Astrocyte (in vitro differentiated cells and primary cell): ENCODE data around the gene ST6GALNAC6. TPM values are rescaled to one million over a fixed set of nuclear protein-coding genes. Genes with fewer than 3 reads are reported as not detected.
A peak's percentile ranks its signal among the peaks of the same experiment; 100 is the strongest.

Source experiments
- DNase-seq: peaks from one replicate; pipeline ENCODE4 v3.0.0-alpha.2; 2010; ENCODE audit warnings: low read depth
- FAIRE-seq: peaks from 2 replicates; lab custom pipeline; 2011; peaks lifted over from hg19 to GRCh38; lab: Jason Lieb, UNC
- H2AFZ ChIP-seq: 2 replicates; pipeline ENCODE4 v1.6.0; 2012; ENCODE audit warnings: low read depth, low read length, inconsistent platforms
- H3K27ac ChIP-seq: 2 replicates; pipeline ENCODE4 v1.5.1; 2011; ENCODE audit warnings: low read depth, low read length, inconsistent platforms
- H3K27me3 ChIP-seq: 2 replicates; pipeline ENCODE4 v1.6.0; 2011; ENCODE audit warnings: low read length, inconsistent platforms; ENCODE audit not compliant: insufficient read depth
- H3K36me3 ChIP-seq: 2 replicates; pipeline ENCODE4 v1.5.1; 2011; ENCODE audit warnings: low read length, inconsistent platforms; ENCODE audit not compliant: insufficient read depth
- H3K4me1 ChIP-seq: 2 replicates; pipeline ENCODE4 v1.5.1; 2011; ENCODE audit warnings: low read length, inconsistent platforms; ENCODE audit not compliant: insufficient read depth
- H3K4me2 ChIP-seq: 2 replicates; pipeline ENCODE4 v1.6.0; 2012; ENCODE audit warnings: low read length, inconsistent platforms
- H3K4me3 ChIP-seq: 2 replicates; pipeline ENCODE4 v1.5.1; 2011; ENCODE audit warnings: low read depth, mild to moderate bottlenecking, low read length, inconsistent platforms; ENCODE audit not compliant: insufficient read depth
- H3K79me2 ChIP-seq: 2 replicates; pipeline ENCODE4 v1.6.0; 2012; ENCODE audit warnings: mild to moderate bottlenecking, low read length, inconsistent platforms; ENCODE audit not compliant: insufficient read depth
- H3K9ac ChIP-seq: 2 replicates; pipeline ENCODE4 v1.6.0; 2012; ENCODE audit warnings: mild to moderate bottlenecking, low read length, inconsistent platforms
- H3K9me3 ChIP-seq: 2 replicates; pipeline ENCODE4 v1.5.1; 2012; ENCODE audit warnings: low read depth, mild to moderate bottlenecking, low read length, inconsistent platforms; ENCODE audit not compliant: insufficient read depth
- H4K20me1 ChIP-seq: 2 replicates; pipeline ENCODE4 v1.6.0; 2012; ENCODE audit warnings: low read length, inconsistent platforms; ENCODE audit not compliant: insufficient read depth
- H3K27ac Mint-ChIP-seq: one replicate; pipeline ENCODE4 v1.8.0; 2021; ENCODE audit warnings: mild to moderate bottlenecking, mixed read lengths; ENCODE audit not compliant: unreplicated experiment
- H3K27me3 Mint-ChIP-seq: one replicate; pipeline ENCODE4 v1.8.0; 2021; ENCODE audit warnings: low read depth, mixed read lengths; ENCODE audit not compliant: unreplicated experiment
- H3K36me3 Mint-ChIP-seq: one replicate; pipeline ENCODE4 v1.8.0; 2021; ENCODE audit warnings: low read depth, mixed read lengths; ENCODE audit not compliant: unreplicated experiment
- H3K4me1 Mint-ChIP-seq: one replicate; pipeline ENCODE4 v1.8.0; 2021; ENCODE audit warnings: low read depth, mixed read lengths; ENCODE audit not compliant: unreplicated experiment
- H3K4me3 Mint-ChIP-seq: one replicate; pipeline ENCODE4 v1.8.0; 2021; ENCODE audit warnings: mild to moderate bottlenecking, moderate library complexity, mixed read lengths; ENCODE audit not compliant: unreplicated experiment
- H3K9me3 Mint-ChIP-seq: one replicate; pipeline ENCODE4 v1.8.0; 2021; ENCODE audit warnings: mild to moderate bottlenecking, mixed read lengths; ENCODE audit not compliant: unreplicated experiment
- EZH2 ChIP-seq: IDR thresholded peaks from 2 replicates; pipeline ENCODE4 v1.6.1; 2012; ENCODE audit warnings: mild to moderate bottlenecking, low read length, inconsistent platforms; ENCODE audit not compliant: insufficient read depth
- total RNA-seq: library from RNA; stranded (reverse); gene quantifications from 2 replicates; pipeline ENCODE4 v1.2.1, GENCODE V29; 2021
- TF ChIP-seq, protein P1 (sequence below): IDR thresholded peaks from 2 replicates; pipeline ENCODE4 v1.5.1; 2011; ENCODE audit warnings: low read depth, mild to moderate bottlenecking, inconsistent platforms, low read length, moderate library complexity; ENCODE audit not compliant: insufficient read depth

ST6GALNAC6 gene
- total RNA-seq, 1 donor from 2014 or later, result 30.4 TPM

DNA sequence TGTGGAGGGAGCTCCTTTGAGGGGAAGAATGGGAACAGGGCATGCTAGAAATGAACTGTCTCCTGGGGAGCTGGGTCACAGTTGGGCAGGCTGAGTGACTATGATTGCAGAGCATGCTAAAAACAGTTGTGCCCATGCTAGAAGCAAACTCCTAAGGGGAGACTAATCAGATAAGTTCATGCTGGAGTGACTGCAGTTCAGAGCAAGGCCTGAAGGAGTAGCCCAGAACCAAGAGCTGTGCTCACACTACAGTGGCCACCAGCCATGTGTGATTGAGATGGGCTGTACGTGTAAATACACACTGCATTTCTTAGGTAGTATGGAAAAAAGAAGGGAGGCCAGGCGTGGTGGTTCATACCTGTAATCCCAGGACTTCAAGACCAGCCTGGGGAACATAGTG is 11.6 kb downstream of the ST6GALNAC6 start:
- Histone ChIP-seq H3K9me3 (no peaks in the 10 kb centered on the region), H2AFZ (no peak overlapping the region), H3K4me2 (no peak overlapping the region), H3K4me1 (peaks cover 5% of the 10 kb centered on the region), H3K27me3 (no peaks in the 10 kb centered on the region), H3K9ac (no peak overlapping the region), H4K20me1 (peaks cover 25% of the 10 kb centered on the region), H3K4me3 (no peak overlapping the region), H3K36me3 (peaks cover 19% of the 10 kb centered on the region), H3K79me2 (no peaks in the 10 kb centered on the region), H3K27ac (no peak overlapping the region)
- Mint-ChIP-seq H3K27me3 (no peaks in the 10 kb centered on the region), H3K27ac (no peak overlapping the region), H3K9me3 (no peaks in the 10 kb centered on the region), H3K4me3 (no peak overlapping the region), H3K4me1 (peaks cover 20% of the 10 kb centered on the region), H3K36me3 (peaks cover 21% of the 10 kb centered on the region)
- no peak for TF ChIP-seq EZH2
- DNase-seq, result no peak
- FAIRE-seq, result no peak

DNA sequence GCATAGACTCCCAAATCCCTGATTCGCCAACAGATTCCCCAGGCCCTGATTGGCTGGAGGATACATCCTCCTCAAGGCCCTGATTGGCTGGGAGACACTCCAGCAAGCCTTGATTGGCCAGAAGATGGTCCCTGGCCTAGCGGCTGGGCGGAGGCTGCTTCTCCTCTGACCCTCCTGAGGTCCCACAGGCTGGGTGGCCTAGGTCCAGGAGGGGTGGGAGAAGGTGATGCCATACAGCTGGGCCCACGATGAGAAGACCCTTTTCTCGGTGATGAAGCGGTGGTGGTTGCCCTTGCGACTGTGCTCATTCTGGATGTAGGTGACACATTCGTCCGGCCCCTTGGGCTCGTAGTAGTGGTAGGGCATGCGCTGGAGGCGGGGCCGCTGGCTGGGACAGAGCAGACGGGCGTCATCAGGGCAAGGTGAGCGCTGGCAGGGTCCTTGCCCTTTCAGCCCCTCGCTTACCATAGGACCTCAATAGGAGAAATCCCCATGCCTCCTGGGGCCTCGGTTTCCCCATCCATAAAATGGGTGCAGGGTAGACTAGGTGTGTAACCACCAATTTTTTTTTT is 12.9 kb downstream of the ST6GALNAC6 start:
- TF ChIP-seq EZH2, result no peak
- TF ChIP-seq, protein P1, sequence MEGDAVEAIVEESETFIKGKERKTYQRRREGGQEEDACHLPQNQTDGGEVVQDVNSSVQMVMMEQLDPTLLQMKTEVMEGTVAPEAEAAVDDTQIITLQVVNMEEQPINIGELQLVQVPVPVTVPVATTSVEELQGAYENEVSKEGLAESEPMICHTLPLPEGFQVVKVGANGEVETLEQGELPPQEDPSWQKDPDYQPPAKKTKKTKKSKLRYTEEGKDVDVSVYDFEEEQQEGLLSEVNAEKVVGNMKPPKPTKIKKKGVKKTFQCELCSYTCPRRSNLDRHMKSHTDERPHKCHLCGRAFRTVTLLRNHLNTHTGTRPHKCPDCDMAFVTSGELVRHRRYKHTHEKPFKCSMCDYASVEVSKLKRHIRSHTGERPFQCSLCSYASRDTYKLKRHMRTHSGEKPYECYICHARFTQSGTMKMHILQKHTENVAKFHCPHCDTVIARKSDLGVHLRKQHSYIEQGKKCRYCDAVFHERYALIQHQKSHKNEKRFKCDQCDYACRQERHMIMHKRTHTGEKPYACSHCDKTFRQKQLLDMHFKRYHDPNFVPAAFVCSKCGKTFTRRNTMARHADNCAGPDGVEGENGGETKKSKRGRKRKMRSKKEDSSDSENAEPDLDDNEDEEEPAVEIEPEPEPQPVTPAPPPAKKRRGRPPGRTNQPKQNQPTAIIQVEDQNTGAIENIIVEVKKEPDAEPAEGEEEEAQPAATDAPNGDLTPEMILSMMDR, result no peak
- Histone ChIP-seq H3K9me3 (no peaks in the 10 kb centered on the region), H3K4me1 (peaks cover 5% of the 10 kb centered on the region), H3K79me2 (no peaks in the 10 kb centered on the region), H3K36me3 (peaks cover 15% of the 10 kb centered on the region), H4K20me1 (peaks cover 25% of the 10 kb centered on the region), H3K27ac (no peak overlapping the region), H2AFZ (no peak overlapping the region), H3K9ac (no peak overlapping the region), H3K4me2 (no peak overlapping the region), H3K4me3 (no peak overlapping the region), H3K27me3 (no peaks in the 10 kb centered on the region)
- Mint-ChIP-seq H3K4me3 (no peak overlapping the region), H3K36me3 (peaks cover 15% of the 10 kb centered on the region), H3K27me3 (no peaks in the 10 kb centered on the region), H3K27ac (peak overlapping the region; percentile 41), H3K4me1 (peaks cover 13% of the 10 kb centered on the region), H3K9me3 (no peaks in the 10 kb centered on the region)
- DNase-seq, result no peak
- FAIRE-seq, result no peak

DNA sequence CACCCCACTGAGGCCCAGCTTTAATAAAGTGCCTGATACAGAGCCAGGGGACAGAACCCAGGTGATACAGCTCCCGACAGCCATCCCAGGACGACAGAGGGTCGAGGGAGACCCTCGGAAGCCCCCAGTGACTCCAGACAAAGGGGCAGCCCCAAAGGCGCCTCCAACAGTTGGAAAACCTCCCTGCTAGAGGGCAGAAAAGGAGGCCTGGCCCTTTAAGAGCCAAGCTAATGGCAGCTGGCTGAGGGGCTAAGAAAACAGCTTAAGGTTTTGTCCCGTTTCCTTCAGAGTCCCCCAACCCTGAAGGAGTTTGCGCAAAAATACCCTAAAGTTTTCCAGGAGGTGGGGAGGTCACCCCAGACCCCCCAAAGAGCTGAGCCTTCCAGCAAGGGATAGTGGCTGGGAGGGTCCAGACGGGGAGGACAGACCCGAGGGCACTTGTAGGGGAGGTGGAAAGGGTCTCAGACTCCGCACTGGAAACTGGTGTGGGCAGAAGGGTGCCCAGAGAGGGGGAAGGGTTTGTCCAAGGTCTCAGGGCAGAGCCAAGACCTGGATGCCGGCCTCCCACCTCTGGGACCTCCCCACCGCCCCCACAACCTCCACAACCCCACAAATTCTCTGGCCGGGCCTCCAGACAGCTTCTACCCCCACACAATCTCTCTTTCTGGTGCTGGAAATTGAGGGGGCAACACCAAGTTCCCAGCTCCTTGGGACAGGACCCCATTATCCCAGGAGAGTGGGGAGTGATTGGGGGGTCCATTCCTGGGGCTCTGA is 13.7 kb downstream of the ST6GALNAC6 start:
- H3K4me3 ChIP-seq, result no peak overlapping the region
- no peak overlapping the region for H3K9ac ChIP-seq
- H3K4me1 ChIP-seq, result peaks cover 5% of the 10 kb centered on the region
- H3K79me2 ChIP-seq, result no peaks in the 10 kb centered on the region
- Mint-ChIP-seq H3K4me3 (no peak overlapping the region), H3K9me3 (no peaks in the 10 kb centered on the region), H3K36me3 (peaks cover 12% of the 10 kb centered on the region), H3K27me3 (no peaks in the 10 kb centered on the region), H3K4me1 (peaks cover 13% of the 10 kb centered on the region), H3K27ac (no peak overlapping the region)
- H3K27me3 ChIP-seq, result no peaks in the 10 kb centered on the region
- no peak for FAIRE-seq
- no peak for DNase-seq
- TF ChIP-seq, protein P1, result no peak
- no peak for TF ChIP-seq EZH2
- H4K20me1 ChIP-seq, result peaks cover 20% of the 10 kb centered on the region
- peaks cover 11% of the 10 kb centered on the region for H3K36me3 ChIP-seq
- no peak overlapping the region for H2AFZ ChIP-seq
- no peak overlapping the region for H3K27ac ChIP-seq
- H3K9me3 ChIP-seq, result no peaks in the 10 kb centered on the region
- no peak overlapping the region for H3K4me2 ChIP-seq
